CD4-positive, alpha-beta T cell treated with Interleukin-1 beta for 1 hour (primary cell): ENCODE data around the gene RGMB.
"Not testable (repeated sequence)": the region's sequence is repeated elsewhere in the genome, so short reads cannot be mapped to it uniquely, and the experiment has no call there.

Source experiments
- DNase-seq, 2 donors: peaks; one replicate each; pipeline ENCODE4 v3.0.0-alpha.2; 2020 to 2022

Gene RGMB, protein sequence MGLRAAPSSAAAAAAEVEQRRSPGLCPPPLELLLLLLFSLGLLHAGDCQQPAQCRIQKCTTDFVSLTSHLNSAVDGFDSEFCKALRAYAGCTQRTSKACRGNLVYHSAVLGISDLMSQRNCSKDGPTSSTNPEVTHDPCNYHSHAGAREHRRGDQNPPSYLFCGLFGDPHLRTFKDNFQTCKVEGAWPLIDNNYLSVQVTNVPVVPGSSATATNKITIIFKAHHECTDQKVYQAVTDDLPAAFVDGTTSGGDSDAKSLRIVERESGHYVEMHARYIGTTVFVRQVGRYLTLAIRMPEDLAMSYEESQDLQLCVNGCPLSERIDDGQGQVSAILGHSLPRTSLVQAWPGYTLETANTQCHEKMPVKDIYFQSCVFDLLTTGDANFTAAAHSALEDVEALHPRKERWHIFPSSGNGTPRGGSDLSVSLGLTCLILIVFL

GRCh38 chr5:98773464-98774191, at the start of gene RGMB:
TSS of gene RGMB (plus strand) at chr5:98773663. CDS start at chr5:98774071, 408 bp downstream.
- peak; percentile 89 for DNase-seq

- no peak for DNase-seq
These were observed 47.2 kb upstream of the RGMB start for GRCh38 chr5:98726258-98726657.

- no peak for DNase-seq
These were observed 45.8 kb upstream of the RGMB start for GRCh38 chr5:98727686-98728085.

GRCh38 chr5:98734646-98735045, 38.8 kb upstream of the RGMB start:
- DNase-seq = no peak

DNA sequence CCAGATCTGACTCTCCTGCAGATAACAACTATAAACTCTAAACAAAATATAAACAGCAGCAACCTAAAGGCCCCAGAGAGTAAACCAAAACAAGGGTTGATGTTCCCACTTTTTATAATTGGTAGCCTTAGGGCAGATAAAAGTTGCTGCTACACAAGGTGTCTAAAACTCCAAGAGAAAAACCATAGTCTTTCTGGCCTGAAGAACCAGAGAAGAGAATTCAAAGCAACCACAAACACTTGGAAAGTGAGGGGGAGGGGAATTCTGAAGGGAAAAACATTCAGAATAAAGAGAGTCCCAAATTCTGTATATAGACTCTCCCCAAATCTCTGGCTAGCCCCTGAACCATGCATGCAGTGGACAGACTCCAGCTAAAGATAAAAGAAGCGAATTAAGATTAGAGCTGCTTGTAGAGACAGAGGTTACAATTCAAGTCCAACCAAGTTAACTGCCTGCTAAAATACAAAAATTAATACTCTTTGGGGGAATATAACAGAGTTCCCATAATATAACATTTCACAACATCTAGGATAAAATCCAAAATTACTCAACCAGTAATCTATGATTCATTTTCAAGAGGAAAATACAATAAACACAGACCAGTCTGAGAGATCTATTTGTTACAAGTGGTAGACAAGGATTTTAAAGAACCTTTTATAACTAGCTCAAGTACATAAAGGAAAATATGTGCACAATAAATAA, 37.5 kb upstream of the RGMB start:
- no peak for DNase-seq

DNA sequence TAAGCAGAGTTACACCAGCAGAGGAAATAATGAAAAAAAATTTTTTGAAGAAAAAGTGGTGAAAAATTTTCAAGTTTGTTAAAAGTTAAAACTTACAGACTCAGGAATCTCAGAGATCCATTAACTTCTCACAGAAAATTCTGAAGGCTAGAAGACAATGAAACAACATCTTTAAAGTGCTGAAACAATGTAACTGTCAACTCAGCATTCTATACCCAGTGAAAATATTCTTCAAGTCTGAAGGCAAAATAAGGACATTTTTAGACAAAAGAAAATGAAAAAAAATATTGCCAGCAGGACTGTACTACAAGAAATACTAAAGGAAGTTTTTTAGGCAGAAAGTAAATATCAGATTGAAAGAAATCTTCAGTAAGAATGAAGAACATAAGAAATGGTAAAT, 36.7 kb upstream of the RGMB start:
- DNase-seq = no peak

- DNase-seq = not testable (repeated sequence)
These were observed 36.0 kb upstream of the RGMB start for GRCh38 chr5:98737441-98737840.

- DNase-seq = not testable (repeated sequence)
These were observed 34.8 kb upstream of the RGMB start for GRCh38 chr5:98738481-98739149.

- no peak for DNase-seq
These were observed 31.5 kb upstream of the RGMB start for GRCh38 chr5:98741926-98742325.

DNA sequence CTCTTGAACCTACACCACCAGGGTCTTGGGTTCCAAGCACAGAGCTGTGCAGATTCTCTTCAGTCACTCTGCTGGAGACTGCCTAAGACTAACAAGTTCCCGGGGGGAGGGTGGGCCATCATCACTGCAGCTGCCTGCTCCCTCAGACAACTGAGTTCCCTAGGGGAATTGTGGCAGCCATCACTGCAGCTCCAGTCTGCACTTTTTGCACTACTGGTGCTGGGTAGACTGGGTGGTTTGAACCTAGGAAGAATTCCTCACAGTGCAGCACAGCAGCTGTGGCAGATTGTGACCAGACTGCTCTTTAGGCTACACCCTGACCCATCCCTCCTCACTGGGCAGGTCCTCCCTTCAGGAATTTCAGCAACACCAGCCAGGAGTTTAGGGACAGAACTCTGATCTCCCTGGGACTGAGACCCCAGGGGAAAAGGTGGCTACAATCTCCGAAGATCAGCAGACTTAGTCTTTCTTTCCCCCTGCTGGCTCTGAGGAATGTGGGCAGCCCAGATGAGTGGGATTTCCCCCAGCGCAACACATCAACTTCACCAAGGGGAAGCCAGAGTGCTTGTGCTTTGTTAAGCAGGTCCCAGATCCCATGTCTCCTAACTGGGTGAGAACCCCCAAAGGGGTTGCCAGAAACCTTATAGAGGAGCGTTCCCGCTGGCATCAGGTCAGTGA, 30.9 kb upstream of the RGMB start:
- DNase-seq = no peak

DNA sequence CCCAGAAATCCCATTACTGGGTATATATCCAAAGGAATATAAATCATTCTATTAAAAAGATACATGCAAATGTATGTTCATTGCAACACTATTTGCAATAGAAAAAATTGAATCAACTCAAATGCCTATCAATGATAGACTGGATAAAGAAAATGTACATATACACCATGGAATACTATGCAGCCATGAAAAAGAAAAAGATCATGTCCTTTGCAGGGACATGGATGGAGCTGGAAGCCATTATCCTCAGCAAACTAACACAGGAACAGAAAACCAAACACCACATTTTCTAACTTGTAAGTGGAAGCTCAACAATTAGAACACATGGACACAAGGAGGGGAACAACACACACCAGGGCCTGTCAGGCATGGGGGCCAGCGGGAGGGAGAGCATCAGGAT, 25.2 kb upstream of the RGMB start:
- DNase-seq = not testable (repeated sequence)

GRCh38 chr5:98749046-98749445, 24.4 kb upstream of the RGMB start:
- no peak for DNase-seq

GRCh38 chr5:98750693-98751092, 22.8 kb upstream of the RGMB start:
- no peak for DNase-seq

DNA sequence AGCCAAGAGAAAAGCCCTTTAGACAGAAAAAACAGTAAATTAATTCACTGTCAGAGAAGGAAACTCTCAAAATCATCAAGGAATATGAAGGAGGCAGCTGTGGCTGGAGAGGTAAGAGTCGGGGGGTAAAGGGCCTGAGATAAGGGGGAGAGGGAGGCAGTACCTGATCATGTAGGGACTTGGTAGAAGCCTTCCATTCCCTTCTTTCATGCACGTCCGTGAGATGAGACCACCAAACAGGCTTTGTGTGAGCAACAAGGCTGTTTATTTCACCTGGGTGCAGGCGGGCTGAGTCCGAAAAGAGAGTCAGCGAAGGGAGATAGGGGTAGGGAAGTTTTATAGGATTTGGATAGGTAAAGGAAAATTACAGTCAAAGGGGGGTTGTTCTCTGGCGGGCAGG, 21.1 kb upstream of the RGMB start:
- DNase-seq = not testable (repeated sequence)

GRCh38 chr5:98752801-98753200, 20.7 kb upstream of the RGMB start:
- DNase-seq = not testable (repeated sequence)

DNA sequence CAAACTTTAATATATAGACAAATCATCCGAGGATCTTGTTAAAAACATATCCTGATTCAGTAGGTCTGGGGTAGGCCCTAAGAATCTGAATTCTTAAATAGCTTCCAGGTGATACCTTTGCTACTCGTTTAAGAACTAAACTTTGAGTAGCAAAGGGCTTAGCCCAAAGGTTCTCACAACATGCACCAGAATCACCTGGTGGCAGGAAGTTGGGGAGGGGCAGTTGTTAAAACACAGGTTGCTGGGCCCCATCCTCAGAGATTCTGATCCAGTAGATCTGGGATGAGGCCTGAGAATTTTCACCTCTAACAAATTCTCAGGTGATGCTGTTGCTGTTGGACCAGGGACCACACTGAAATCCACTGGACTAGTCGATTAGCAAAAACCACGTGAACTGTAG, 20.0 kb upstream of the RGMB start:
- no peak for DNase-seq

- DNase-seq = no peak
These were observed 18.1 kb upstream of the RGMB start for GRCh38 chr5:98755406-98755805.

GRCh38 chr5:98757978-98758377, 15.5 kb upstream of the RGMB start:
- DNase-seq = no peak

DNA sequence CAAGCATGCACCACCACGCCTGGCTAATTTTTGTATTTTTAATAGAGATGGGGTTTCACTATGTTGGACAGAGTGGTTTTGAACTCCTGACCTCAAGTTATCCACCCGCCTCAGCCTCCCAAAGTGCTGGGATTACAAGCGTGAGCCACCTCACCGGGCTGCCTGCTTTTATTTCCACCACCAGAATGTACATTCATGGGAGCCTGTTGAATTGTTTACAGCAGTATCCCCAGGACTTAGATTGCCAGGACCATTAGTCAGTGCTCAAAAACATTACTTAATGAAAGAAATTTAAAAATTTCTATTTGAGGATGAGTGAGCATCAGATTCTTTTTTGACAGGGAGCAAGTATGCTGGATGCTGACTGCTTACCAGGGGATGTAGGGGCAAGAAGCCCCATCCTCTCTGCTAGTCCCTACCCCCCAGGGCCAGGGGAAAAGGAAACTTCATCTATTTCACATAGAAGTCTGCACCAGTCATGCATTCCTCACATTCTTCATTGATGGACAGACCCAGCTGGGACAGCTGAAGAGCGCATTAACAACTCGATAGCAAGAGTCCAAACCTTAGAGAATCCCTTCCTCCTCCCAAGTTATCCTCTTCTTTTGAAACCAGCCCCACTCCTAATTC, 10.3 kb upstream of the RGMB start:
- DNase-seq = no peak

- no peak for DNase-seq
These were observed 7.6 kb upstream of the RGMB start for GRCh38 chr5:98765815-98766214.

DNA sequence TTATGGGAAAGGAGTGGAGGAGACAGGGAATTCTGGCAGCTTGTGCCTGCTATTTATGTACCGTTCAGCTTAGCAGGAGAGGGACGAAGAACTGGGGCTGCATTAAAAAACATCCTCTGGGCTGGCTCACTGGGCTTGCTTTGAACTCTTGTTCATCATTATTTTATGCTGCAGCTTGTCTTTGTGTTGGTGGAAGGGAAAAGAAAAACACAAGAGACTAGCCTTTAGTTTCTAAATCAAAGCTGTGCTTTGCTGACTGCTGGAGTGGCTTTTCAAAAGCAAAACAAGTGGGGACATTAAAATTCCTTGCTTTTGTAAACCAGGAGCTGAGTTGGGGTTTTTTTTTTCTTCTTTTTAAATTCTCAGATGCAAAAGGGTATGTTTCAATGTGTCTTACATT, 5.9 kb upstream of the RGMB start:
- no peak for DNase-seq
